ENCODE measurements around the gene SPATS2L.

DNA sequence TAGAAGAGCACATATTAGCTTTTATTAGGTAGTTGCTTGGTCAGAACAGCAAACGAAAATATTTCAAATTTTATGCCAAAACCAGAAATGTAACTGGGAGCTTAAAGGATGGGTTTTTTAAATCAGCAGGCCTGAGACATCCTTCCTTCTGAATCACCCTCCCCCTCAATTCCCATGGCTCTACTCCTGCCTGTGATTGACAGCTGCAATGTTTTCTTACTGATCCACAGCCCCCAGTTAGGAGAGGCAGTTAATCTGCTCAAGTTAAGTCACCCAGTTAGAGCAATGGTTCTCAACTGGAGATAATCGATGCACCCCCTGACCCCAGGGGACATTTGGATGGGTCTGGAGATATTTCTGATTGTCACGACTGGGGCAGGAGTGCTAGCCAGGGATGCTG, 178.4 kb downstream of the SPATS2L start:
- TF ChIP-seq, protein P1, sequence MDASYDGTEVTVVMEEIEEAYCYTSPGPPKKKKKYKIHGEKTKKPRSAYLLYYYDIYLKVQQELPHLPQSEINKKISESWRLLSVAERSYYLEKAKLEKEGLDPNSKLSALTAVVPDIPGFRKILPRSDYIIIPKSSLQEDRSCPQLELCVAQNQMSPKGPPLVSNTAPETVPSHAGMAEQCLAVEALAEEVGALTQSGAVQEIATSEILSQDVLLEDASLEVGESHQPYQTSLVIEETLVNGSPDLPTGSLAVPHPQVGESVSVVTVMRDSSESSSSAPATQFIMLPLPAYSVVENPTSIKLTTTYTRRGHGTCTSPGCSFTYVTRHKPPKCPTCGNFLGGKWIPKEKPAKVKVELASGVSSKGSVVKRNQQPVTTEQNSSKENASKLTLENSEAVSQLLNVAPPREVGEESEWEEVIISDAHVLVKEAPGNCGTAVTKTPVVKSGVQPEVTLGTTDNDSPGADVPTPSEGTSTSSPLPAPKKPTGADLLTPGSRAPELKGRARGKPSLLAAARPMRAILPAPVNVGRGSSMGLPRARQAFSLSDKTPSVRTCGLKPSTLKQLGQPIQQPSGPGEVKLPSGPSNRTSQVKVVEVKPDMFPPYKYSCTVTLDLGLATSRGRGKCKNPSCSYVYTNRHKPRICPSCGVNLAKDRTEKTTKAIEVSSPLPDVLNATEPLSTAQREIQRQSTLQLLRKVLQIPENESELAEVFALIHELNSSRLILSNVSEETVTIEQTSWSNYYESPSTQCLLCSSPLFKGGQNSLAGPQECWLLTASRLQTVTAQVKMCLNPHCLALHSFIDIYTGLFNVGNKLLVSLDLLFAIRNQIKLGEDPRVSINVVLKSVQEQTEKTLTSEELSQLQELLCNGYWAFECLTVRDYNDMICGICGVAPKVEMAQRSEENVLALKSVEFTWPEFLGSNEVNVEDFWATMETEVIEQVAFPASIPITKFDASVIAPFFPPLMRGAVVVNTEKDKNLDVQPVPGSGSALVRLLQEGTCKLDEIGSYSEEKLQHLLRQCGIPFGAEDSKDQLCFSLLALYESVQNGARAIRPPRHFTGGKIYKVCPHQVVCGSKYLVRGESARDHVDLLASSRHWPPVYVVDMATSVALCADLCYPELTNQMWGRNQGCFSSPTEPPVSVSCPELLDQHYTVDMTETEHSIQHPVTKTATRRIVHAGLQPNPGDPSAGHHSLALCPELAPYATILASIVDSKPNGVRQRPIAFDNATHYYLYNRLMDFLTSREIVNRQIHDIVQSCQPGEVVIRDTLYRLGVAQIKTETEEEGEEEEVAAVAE (CRISPR knock-in tag; IDR thresholded peaks at IDR 0.05; ENCODE audit: borderline replicate concordance): no peak
- TF ChIP-seq NFRKB (IDR thresholded peaks at IDR 0.05) (no peak), ZBTB1 (CRISPR knock-in tag; IDR thresholded peaks at IDR 0.05; ENCODE audit: borderline replicate concordance) (no peak)
